NK-92 (cell line): ENCODE results near the gene SEMA3F.

ENCODE experiments used
- DNase-seq: peaks from one replicate; lab custom pipeline; 2025; ENCODE audit not compliant: unreplicated experiment; lab: John Stamatoyannopoulos, UW

SEMA3F gene

DNA sequence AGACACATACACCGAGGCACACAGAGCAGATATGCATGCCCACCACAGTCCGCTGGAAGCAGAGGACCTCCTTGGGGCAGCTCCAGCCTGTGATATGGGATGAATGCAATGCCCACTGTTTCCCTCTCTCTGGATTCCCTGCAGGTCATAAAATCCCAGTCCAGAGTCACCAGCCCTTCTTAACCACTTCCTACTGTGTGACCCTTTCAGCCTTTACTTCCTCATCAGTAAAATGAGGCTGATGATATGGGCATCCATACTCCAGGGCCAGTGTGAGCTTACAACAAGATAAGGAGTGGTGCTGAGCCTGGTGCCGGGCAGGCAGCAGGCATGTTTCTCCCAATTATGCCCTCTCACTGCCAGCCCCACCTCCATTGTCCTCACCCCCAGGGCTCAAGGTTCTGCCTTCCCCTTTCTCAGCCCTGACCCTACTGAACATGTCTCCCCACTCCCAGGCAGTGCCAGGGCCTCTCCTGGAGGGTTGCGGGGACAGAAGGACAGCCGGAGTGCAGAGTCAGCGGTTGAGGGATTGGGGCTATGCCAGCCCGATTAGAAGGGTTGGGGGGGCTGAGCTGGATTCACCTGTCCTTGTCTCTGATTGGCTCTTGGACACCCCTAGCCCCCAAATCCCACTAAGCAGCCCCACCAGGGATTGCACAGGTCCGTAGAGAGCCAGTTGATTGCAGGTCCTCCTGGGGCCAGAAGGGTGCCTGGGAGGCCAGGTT, 36.0 kb downstream of the SEMA3F start, which contains the start of gene GNAT1:
TSS of gene GNAT1 (plus strand) at position 675 of the 725 bp plus-strand sequence. CDS start 116 bp downstream, outside the sequence.
- no peak for DNase-seq

DNA sequence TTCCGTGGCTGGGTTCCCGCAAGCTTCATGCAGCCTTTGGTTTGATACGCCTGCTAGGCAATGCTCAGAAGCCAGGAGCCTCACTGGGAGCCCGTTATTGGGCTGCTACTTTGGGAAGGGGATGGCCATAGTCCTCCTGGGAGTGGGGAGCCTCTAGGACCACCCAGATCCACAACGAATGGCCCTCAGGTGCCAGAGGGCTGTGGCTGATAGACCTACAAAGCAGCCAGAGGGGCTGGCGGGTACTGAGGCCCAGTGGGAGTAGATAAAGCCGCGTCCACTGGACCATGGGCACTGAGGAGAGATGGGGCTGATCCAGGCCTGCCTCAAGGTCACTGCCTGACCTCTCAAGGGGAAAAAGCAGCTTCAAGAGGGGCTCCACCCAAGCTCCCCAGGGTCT, 37.0 kb downstream of the SEMA3F start:
- DNase-seq: no peak

DNA sequence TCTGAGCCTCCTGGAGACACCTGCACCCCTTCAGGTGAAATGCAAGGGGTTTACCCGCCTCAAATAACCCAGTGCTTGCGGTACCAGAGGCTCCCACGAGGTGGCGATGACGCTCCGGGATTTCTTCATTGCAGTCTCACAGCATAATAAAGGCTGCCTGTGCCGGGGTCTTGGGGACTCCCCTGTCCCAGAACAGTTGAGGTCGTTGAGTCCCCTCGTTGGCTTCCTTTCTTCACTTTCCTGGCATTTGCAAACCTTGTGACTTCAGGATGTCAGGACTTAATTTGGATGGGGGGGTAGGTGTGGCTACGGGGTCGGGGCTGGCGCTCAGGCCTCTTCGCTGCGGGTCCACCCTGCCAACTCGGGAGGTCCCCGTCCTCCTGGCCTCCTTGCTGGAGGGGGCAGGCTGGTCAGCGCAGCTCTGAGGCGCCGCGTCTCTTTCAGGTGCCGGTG, 37.6 kb downstream of the SEMA3F start:
- DNase-seq: no peak

DNA sequence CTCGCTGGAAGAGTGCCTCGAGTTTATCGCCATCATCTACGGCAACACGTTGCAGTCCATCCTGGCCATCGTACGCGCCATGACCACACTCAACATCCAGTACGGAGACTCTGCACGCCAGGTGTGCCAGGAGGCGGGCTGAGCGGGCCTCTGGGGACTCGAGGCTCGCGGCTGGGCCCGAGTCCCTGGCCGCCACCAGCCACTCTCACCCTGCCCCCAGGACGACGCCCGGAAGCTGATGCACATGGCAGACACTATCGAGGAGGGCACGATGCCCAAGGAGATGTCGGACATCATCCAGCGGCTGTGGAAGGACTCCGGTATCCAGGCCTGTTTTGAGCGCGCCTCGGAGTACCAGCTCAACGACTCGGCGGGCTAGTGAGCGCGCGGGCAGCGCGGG, 38.2 kb downstream of the SEMA3F start:
- DNase-seq: no peak

DNA sequence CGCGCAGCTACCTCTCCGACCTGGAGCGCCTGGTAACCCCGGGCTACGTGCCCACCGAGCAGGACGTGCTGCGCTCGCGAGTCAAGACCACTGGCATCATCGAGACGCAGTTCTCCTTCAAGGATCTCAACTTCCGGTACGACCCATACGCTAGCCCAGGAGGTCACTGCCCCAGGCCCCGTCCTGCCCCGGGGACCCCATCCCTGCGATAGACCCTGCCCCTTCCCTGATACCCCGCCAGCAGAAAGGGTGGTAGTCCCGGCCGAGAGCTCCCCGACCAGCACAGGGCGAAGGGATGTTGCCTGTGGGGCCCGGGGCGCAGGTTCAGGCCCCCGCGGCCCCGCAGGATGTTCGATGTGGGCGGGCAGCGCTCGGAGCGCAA, 38.6 kb downstream of the SEMA3F start:
- DNase-seq: no peak

DNA sequence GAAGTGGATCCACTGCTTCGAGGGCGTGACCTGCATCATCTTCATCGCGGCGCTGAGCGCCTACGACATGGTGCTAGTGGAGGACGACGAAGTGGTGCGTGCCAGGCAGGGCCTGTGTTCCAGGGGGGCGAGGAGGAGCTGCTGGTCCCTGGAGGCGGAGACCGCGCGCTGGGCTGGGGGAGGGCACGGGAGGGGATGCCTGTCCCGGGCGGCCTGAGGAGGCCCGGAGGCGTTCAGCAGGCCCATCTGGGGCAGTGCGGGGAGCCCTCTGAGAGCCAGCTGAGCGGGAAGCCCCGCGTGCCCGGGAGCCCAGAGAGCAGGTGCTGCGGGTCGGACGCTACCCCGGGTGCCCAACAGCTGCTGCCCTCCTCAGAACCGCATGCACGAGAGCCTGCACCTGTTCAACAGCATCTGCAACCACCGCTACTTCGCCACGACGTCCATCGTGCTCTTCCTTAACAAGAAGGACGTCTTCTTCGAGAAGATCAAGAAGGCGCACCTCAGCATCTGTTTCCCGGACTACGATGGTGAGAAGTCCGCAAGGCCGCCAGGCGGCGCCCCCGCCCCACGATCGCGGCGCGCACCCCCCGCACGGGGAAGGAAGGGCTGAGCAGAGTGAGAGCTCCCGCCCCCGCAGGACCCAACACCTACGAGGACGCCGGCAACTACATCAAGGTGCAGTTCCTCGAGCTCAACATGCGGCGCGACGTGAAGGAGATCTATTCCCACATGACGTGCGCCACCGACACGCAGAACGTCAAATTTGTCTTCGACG, 39.2 kb downstream of the SEMA3F start:
- peak; percentile 21 for DNase-seq

DNA sequence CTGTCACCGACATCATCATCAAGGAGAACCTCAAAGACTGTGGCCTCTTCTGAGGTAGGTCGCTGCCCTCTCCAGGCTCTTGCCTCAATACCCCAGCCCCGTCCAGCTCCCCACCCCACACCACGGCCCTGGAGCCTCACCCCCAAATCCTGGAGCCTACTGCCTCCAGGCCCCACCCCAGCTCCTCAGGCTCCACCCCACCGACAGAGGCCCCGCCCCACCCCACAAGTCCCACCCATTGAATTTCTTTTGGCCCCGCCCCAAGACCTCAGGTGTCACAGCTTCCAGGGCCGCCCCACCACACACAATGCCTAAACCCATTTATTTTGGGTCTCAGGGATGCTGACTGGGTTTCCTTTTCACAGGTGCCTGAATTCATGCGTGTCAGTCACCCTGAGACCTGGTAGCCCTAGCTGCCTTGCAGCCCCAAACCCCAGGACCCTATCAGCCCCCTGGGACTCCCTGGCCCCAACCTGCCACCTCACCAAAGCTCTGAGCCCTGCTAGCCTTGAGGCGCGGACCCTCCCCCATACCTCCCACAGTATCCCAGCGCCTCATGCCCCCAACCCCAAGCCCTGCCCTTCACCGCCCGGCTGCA, 39.9 kb downstream of the SEMA3F start:
- DNase-seq: no peak

DNA sequence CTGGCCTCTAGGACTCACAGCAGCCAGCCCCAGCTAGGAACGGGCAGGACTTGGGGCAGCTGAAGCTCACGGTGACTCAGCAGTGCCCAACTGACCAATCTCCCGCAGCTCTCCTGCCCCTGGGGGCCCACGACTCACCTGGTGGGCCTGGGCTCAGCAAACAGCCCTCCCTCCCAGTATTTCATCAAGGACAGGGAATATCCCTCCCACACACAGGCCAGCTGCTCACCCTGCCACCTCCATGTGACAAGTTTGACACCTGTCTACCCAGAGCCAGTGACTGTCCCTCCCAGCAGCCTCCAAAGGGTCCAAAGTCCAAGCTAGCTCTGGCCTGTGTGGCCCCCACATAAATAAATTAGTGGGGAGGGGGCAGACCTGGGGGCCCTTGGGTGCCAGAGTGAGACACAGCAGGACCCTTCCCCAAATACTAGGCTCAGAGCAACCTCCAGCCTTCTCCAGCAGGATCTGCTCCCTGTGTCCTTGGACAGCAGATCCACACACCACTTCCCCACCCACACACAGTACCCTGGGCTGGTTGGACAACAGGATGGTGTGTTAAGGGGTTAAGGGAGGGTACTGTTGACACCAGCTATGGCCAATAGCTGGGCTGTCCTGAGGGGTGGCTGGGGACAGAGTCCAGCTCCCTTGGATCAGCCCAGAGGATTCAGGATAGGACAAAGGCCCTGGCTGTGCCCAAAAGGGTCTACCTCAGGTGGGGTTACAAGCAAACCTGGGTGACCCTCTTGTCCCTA, 40.6 kb downstream of the SEMA3F start:
- no peak for DNase-seq

DNA sequence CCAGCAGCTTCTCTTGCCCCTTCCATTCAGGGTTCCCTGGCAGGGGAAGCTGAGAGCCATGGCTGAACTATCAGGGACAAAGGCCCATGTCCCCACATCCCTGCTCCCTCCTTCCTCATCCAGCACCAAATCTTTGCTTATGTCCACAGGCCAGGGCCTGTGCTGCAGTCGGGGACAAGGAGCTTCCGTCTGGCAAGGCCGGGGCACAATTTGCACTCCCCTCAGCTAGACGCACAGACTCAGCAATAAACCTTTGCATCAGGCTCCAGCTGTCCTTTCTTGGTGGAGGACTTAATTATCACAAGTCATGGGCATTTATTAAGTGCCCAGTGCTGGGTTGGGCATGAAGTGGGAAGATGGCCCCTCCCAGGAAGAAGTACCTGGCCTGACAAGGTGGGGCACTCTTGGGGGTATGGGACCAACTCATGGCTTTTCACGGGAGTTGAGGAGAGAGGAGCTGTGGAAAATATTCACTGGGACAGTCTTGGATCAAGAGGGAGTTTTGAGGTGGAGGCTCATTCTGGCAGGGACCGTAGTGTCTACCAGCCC, 41.2 kb downstream of the SEMA3F start:
- no peak for DNase-seq

DNA sequence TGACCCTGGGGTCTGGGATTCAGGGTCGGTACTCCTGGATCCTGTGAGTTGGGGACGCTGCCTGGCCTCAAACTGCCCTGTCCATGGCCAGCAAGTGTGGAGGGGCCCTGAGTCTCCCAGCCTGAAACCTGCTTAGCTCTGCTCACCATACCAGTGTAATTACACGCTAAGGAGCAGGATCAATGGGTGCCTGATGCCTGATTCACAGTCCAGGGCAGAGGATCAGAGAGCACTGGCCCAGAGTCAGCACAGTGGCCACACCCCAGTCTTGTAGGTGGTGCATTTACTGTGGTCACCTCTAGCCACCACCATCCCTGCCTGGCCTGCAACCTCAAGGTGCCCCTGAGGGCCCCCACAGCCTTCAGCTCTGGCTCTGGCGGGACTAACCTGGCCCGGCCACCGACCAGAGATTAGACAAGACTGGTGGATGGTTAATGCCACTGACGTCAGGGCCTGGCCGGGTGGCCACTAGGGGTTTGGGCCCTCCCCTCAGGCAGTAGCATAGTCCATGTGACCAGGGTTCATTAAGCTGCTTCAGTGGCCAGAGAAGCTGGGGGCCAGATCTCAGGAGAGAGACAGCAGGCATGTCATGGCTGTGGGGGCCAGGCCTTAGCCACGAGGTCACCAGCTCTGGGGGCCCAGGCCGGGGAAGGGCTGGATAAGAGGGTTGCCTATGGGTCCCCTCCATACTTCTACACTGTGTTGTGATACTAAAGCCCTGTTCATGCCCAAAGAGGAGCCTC, 46.6 kb downstream of the SEMA3F start:
- DNase-seq: no peak

DNA sequence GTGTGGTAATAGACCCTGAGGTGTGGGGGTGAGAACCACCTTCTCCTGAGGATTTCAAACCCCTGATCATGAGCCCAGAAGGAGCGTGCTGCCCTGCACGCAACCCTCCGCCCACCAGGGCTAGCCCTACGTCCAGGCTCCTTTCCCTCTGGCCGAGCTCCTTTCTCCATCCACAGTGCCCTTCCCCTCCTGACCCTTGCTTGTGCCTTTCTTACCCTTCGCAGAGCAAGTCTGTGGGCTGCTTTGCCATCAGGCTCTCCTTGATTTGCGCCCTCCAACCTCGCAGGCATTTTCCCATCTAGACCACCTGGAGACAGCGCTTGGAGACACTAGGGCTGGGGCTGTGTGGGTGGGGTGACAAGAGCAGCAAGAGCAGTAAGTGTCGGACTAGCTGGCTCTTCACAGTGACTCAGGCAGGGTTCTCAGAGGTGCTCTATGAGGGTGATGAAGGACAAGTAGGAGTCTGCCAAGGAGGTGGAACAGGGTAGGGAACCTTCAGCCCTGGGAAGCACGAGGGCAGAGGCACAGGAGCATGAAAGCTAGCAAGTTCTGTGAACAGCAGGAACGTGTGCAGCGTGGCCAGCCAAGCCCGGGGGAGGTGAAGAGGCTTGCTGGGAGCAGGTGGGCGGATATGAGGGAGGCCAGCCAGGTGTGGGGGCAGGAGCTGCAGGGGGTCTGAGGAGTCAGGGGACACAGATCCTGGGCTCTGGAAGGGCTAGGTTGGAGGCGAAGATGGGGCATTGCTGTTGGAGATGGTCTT, 47.4 kb downstream of the SEMA3F start:
- DNase-seq: no peak

DNA sequence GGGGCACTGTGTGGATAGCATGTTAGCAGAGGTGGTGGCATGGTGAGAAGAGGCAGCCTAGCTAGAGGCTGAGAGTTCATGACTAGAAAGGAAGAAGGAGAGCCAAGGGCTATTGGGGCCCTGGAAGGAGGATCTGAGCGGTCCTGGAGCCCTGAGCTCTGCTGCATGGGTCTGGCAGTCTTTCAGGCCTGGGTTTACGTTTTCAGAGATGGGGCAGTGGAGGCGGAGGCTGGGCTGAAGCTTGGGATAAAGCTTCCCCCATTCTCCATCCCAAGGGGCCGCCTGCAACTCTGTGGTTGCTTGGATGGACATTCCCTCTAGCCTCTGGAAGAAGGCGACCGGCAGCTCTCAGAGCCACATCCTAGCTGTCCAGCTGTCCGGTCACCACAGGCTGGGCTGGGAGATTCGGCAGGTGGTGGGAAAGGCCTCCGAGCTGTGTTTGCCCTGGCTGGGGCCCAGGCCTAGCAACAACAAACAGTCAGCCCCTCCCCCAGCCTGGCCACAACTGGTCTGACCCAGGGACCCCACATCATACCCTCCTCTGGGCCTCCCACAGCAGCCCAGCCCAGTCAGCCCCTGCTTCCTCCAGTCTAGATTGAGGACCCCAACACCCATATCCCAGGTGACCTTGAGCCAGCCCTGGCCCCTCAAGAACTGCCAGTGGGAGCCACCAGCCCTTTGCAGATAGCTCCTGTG, 48.1 kb downstream of the SEMA3F start:
- no peak for DNase-seq

DNA sequence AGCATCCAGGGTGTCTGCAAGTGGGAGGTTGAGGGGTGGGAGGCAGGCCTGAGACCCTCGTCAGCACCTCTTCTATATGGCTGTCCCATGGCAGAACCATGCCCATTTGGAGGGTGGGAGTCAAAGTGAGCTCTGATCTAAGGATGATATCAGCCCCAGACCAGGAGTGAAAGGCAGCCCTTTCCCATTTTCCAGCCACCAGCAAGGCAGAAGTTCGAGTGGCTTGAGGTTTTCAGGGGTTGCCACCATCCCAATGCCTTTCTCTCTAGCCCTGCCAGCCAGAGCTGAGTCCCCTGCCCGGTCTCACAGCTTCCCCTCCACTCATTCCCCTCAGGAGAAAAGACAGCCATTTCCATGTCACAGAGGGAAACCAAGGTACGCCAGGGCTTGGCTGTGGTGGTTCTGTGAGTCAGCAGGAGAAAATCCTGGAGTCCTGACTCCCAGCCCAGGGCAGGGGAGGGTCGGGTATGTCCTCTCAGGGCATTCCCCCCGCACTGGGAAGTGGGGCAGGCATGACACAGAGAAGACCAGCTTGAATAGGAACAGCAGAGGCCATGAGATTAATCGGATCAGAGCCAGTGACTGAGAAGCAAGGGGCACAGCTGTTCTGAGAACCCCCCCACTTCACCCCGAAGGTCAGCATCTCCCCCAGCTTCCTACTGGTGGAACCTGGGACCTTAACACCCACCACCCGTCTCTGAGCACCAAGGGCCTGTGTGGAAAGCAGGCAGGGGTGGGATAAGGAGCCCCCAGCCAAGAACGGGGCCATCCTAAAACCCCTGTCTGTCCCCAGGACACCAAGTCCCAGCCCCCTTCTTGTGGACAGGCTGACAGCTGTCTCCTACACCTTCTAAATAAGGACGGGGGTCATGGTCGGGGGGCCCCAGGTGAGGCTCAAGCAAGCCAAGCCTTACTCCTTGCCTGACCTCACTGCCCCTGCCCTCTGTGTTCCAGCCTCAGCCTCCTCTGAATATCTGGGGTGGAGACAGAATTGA, 49.0 kb downstream of the SEMA3F start:
- DNase-seq: no peak

DNA sequence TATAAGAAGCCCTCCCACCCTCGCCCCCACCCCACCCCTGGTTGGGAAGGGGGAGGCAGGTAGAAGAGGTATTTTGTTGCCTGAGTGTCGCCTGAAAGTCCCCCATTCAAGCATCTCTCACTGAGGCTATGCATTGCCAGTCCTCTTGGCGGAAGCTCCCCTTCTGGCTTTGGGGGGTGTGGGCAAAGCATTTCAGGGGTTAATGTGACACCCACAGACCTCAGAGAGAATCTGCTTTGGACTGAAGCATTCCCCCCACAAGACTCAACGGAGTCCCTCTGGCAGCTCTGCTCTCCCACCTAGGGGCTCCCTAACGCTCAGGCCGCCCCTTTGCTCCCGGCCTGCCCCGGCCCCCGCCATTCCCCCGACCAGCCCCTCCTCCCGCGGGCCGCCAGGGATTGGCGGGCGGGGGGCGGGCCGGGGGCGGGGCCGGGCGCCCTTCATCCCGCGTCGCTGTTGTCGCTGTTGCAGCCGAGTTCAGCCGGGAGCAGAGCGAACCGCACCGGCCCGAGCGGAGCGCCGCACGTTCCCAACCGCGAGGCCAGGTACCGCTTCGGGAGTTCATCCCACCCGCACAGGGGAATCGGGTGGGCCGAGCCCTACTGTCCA, 49.8 kb downstream of the SEMA3F start, which contains the start of gene SLC38A3:
TSS of gene SLC38A3 (plus strand) at position 468 of the 609 bp plus-strand sequence. CDS start 8,929 bp downstream, outside the sequence.
- no peak for DNase-seq

DNA sequence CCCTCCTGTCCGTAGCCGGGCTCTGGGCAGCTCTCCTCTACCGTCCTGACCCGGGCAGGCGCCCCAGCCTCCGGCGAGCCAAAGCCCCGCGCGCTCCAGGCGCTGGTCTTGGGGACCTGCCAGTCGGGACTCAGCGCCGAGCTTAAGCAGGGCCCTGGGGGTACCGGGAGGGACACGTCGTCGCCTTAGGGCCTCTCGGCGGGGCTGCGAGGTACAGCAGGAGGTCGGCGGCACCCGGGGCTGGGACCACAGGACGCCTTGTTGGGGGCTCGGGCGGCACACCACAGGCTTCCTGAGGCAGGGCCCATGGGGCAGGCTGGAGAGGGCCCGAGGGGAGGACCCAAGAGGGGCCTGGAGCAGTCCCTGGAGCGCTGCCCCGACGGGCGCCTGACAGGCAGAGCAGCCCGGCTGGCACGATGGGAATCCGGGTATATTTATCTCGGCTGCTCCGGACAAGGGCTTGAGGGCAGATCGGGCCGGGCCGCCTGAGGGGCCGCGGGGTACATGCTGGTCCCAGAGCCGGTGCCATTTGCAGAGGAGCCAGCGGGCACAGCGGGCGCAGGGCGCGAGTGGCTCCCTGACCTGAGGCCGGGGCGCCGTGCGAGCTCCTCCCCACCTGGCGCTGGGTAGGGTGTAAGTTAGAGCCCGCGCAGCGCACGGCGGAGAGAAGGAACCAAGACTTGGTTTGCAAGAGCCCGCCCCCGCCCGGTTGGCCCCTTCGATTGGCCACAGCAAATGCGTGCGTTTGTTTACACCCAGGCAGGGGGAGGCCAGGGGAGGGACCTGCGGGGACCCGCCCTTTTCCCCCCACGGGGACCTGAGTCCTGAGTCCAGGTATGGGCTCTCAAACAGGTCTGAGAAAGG, 50.5 kb downstream of the SEMA3F start:
- DNase-seq: no peak

DNA sequence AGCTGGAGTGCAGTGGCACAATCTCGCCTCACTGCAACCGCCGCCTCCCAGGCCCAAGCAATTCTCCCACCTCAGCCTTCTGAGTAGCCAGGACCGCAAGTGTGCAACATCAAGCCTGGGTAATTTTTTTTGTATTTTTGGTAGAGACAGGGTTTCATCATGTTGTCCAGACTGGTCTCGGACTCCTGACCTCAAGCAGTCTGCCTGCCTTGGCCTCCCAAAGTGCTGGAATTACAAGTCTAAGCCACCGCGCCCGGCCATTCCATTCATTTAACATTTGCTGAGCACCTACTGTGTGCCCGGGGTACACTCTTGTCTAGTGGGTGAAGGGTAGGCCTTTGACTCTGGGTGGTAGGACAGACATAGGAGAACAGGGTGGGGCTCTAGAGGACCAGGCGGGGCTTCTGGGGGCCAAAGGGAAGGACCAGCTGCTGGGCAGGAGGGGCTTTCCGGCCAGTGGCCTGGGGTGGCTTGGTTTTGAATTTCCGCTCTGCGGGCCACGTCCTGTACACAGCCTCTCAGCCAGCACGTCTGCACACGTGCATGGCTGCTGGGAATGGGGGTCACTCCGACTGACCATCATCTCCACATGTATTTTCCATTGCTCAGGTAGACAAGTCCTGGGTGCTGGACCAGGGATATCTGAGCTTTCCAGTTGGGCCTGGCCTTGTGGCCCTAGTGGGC, 52.4 kb downstream of the SEMA3F start:
- no peak for DNase-seq
